Upper lobe of left lung (tissue), 6 donors: Measurements from ENCODE around the gene SYNE3. TPM values are rescaled to one million over a fixed set of nuclear protein-coding genes. Genes with fewer than 3 reads are reported as not detected.
A peak's percentile ranks its signal among the peaks of the same experiment; 100 is the strongest.

Experiments used
- ATAC-seq, 2 donors: fragments of 200-7000 bp; cut with Tn5 transposase; one replicate each; pipeline ENCODE4 v1.9.1; 2022; ENCODE audit warnings: mild to moderate bottlenecking in 2 of 2, moderate library complexity in 2 of 2; ENCODE audit not compliant: low FRiP score in 2 of 2
- DNase-seq, 2 donors: peaks; one replicate each; pipeline ENCODE4 v3.0.0-alpha.2; 2019 to 2020
- H3K27ac ChIP-seq, 4 donors: fragments of 200-600 bp; sonication (generic); one replicate each; pipeline ENCODE4 v1.5.1; 2016 to 2019
- H3K27me3 ChIP-seq, 4 donors: fragments of 200-600 bp; sonication (generic); one replicate each; pipeline ENCODE4 v1.5.1; 2017 to 2019
- H3K36me3 ChIP-seq, 4 donors: fragments of 200-600 bp; sonication (generic); one replicate each; pipeline ENCODE4 v1.5.1; 2016 to 2019
- H3K4me1 ChIP-seq, 4 donors: fragments of 200-600 bp; sonication (generic); one replicate each; pipeline ENCODE4 v1.5.1; 2018 to 2019
- H3K4me3 ChIP-seq, 4 donors: fragments of 200-600 bp; sonication (generic); one replicate each; pipeline ENCODE4 v1.5.1; 2017 to 2019; ENCODE audit warnings: mild to moderate bottlenecking in 2 of 4, moderate library complexity in 1 of 4
- H3K9me3 ChIP-seq, 4 donors: fragments of 200-600 bp; sonication (generic); one replicate each; pipeline ENCODE4 v1.5.1; 2018 to 2019
- EP300 ChIP-seq, 4 donors: sonication (generic); formaldehyde crosslinking; IDR thresholded peaks; one replicate each; pipeline ENCODE4 v1.5.1; 2017; ENCODE audit warnings: antibody characterized with exemption in 4 of 4, control low read depth in 2 of 4
- POLR2A ChIP-seq, 4 donors: fragments of 450-650 bp; IDR thresholded peaks; one replicate each; pipeline ENCODE4 v1.5.1; 2016 to 2017; ENCODE audit warnings: antibody characterized with exemption in 4 of 4, mild to moderate bottlenecking in 2 of 4
- POLR2AphosphoS5 ChIP-seq, 2 donors: sonication (generic); formaldehyde crosslinking; IDR thresholded peaks; one replicate each; pipeline ENCODE4 v1.5.1; 2017; ENCODE audit warnings: antibody characterized with exemption in 2 of 2
- WGBS, 2 donors: methylation state at CpG; one replicate each; pipeline ENCODE4 v1.1.5; 2017 to 2018; 5-methylcytosine and 5-hydroxymethylcytosine counted together
- total RNA-seq, 6 donors: library from RNA; depleted of rRNA in 4 of 6; stranded (reverse); fragments of >200 nt in 4 of 6; gene quantifications; one replicate each; pipeline versions ENCODE4 v1.1.0 to v1.2.1, GENCODE V29; 2016 to 2021
- TF ChIP-seq, protein P1 (sequence below), 6 experiments: fragments of 450-650 bp in 4 of 6; fragments of 200-600 bp in 2 of 6; sonication (generic) in 2 of 6; IDR thresholded peaks; one replicate each; pipeline ENCODE4 v1.5.1; 2016 to 2019; ENCODE audit warnings: antibody characterized with exemption in 6 of 6
- donor health status: DM: no; HTN: no; CAD: no; lungs with moderate emphysema.
- donor health status: DM: no; HTN: yes; CAD: no; lungs with severe emphysema.

Gene SYNE3
- total RNA-seq, 6 donors from 2014 or later, result 15.6 to 38.8 (median 19.0) TPM

DNA sequence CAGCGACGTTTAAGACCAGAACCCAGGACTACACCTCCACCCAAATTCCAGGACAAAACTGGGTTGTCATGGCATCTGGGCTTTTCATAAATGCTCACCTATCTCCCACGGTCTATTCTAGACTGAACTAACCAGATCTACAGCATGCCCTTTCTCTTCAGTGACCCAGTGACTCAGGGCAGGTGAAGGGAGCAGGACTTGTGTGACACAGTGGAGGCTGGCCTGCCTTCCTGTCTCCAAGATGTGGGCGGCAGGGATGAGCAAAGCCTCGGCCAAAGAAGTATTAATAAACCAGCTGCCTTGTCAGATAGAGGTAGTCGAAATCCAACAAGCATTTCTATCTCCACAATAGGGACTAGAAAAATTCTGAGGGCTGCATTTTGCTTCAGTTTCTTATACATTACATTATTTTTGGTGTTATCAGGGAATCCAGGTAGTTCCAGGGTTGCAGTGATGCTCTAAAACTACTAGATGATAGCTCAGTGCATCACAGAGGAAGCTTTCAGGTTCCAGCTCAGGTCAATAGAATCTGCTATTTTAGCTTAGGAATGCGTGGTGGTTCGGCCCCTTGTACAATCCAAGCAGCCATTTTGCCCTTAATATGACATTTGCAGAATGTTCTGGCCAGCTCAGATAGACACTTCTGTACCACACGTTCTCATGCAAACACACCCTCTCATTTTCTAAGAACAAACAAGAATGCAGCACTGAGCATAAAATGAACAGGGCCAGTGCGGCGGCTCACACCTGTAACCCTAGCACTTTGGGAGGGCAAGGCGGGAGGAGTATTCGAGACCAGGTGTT lies 14.2 kb upstream of the SYNE3 start:
- ATAC-seq, result no peak
- no peaks in the 10 kb centered on the region for H3K27me3 ChIP-seq
- TF ChIP-seq, protein P1, sequence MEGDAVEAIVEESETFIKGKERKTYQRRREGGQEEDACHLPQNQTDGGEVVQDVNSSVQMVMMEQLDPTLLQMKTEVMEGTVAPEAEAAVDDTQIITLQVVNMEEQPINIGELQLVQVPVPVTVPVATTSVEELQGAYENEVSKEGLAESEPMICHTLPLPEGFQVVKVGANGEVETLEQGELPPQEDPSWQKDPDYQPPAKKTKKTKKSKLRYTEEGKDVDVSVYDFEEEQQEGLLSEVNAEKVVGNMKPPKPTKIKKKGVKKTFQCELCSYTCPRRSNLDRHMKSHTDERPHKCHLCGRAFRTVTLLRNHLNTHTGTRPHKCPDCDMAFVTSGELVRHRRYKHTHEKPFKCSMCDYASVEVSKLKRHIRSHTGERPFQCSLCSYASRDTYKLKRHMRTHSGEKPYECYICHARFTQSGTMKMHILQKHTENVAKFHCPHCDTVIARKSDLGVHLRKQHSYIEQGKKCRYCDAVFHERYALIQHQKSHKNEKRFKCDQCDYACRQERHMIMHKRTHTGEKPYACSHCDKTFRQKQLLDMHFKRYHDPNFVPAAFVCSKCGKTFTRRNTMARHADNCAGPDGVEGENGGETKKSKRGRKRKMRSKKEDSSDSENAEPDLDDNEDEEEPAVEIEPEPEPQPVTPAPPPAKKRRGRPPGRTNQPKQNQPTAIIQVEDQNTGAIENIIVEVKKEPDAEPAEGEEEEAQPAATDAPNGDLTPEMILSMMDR (IDR thresholded peaks at IDR 0.05), result no peak
- TF ChIP-seq POLR2AphosphoS5 (IDR thresholded peaks at IDR 0.05), result peak in 1 of 2 donors; percentile 12
- H3K9me3 ChIP-seq, result no peaks in the 10 kb centered on the region
- H3K4me1 ChIP-seq, result peaks cover 49 to 62% (median 56%) of the 10 kb centered on the region in 4 donors
- H3K4me3 ChIP-seq, result no peak overlapping the region
- 77 to 80% methylated on average over 13 of the region's 13 CpGs for WGBS, 2 donors
- no peak for DNase-seq
- peaks cover 0 to 3% (median 0%) of the 10 kb centered on the region in 4 donors for H3K36me3 ChIP-seq
- H3K27ac ChIP-seq, result peak overlapping the region in 2 of 4 donors; percentile 18 to 59

DNA sequence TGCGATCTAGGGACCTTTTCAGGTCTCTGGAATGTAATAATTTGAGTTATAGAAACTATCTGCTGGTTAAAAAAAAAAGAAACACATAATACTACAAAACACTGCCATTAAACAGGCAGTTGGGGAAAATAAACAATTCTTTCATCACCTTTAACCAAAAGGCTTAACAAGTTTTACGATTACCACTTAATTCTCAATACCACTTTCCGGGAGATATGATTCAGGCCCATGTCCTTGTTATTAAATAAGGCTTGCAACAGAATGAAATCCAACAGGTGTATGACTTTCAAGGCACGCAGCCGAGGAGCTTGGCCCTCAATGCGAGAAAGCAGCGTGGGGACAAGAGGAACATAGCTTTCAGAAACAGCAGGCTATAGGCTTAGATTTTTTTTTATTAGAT lies 12.8 kb upstream of the SYNE3 start:
- H3K36me3 ChIP-seq, result peaks cover 0 to 3% (median 0%) of the 10 kb centered on the region in 4 donors
- H3K27ac ChIP-seq, result no peak overlapping the region
- no peaks in the 10 kb centered on the region for H3K27me3 ChIP-seq
- H3K4me1 ChIP-seq, result peaks cover 56 to 71% (median 61%) of the 10 kb centered on the region in 4 donors
- WGBS, 2 donors, result 82 to 88% methylated on average over 7 of the region's 7 CpGs
- DNase-seq, result no peak
- H3K9me3 ChIP-seq, result no peaks in the 10 kb centered on the region
- TF ChIP-seq EP300 (IDR thresholded peaks at IDR 0.05) (no peak), POLR2A (IDR thresholded peaks at IDR 0.05) (no peak), POLR2AphosphoS5 (IDR thresholded peaks at IDR 0.05) (no peak)
- TF ChIP-seq, protein P1 (IDR thresholded peaks at IDR 0.05), result no peak
- ATAC-seq, result no peak
- no peak overlapping the region for H3K4me3 ChIP-seq

DNA sequence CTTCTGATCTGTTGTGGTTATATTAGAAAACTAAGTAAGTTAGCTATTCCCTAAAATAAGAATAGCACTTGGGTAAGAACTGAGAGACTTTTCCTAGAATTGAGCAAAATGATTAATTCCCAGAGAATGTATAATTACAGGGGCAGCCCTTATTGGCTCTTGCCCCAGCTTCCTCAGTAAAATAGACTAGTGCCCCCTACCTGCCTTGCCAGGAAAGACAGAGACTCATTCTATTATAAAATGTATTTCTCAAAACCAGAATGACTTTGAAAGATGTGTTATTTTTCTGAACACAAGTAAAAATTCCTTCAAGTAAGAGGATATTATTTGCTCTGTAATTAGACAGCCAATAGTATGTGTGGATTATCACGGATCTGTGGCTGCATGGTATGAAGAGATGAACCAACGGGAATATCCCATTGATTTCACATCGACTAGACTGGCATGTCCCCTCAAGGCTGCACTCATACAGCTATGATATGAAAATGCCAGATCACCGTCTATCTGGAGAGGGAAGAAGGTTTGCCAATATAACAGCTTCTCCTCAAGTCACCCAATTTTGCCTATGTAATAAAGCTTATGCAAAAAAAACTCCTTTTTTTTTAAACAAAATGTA lies 11.0 kb upstream of the SYNE3 start:
- ATAC-seq (peak in 1 of 2 donors; percentile 89), DNase-seq (no peak)
- Histone ChIP-seq H3K27ac (peak overlapping the region in 3 of 4 donors; percentile 46 to 73 (median 58)), H3K4me1 (peaks cover 50 to 72% (median 62%) of the 10 kb centered on the region in 4 donors), H3K4me3 (no peak overlapping the region), H3K27me3 (no peaks in the 10 kb centered on the region), H3K36me3 (peaks cover 0 to 3% (median 0%) of the 10 kb centered on the region in 4 donors), H3K9me3 (no peaks in the 10 kb centered on the region)
- 51 to 61% methylated on average over 4 of the region's 4 CpGs for WGBS, 2 donors
- TF ChIP-seq POLR2A (IDR thresholded peaks at IDR 0.05), result no peak
- TF ChIP-seq EP300 (IDR thresholded peaks at IDR 0.05), result no peak
- TF ChIP-seq POLR2AphosphoS5 (IDR thresholded peaks at IDR 0.05), result peak in 1 of 2 donors; percentile 31
- TF ChIP-seq, protein P1 (IDR thresholded peaks at IDR 0.05), result peak; percentile 66 to 85 (median 80)

DNA sequence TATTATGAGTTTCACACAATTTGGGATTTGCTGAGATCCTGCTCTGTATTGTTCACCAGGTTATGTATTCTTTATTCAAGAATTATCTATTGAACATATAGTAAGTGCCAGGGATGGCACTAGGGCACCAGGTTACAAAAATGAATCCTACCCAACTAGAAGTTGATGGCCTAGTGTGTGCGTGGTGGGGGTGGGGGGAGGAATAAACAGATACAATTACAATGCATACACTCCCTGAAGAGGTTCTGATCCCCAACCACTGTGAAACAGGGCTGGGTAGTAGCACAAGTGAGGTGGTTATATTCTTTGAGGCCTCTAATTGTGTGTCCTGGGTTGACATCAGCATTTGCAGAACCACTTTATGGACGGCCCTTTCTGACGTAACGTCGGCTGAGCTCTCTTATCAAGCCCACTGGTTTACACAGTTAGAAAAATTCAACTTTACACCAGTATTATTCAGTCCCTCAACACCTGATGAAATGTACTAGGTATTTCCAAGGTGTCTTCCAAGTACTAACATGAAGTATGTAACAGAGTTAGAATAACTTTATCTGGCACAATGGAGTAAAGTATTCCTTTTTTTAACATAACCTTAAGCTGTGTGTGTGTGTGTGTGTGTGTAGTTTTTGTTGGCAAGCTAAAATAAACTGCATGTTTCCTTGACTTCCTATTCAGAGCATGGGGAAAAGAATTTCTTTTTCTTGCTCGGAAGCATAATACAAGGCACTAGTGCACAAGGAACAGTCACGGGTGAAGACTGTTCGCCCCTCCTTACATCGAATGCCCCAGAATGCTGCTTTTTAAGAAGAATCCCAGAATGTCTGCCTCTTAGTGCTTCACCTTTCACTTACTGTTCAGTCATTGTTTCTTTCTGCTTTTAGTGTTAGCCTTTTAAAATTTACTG lies 10.3 kb upstream of the SYNE3 start:
- peaks cover 42 to 64% (median 59%) of the 10 kb centered on the region in 4 donors for H3K4me1 ChIP-seq

More for the DNA sequence above, 10.3 kb upstream of the SYNE3 start:
- TF ChIP-seq POLR2AphosphoS5 (IDR thresholded peaks at IDR 0.05), result no peak
- TF ChIP-seq POLR2A (IDR thresholded peaks at IDR 0.05), result no peak
- no peak for TF ChIP-seq EP300 (IDR thresholded peaks at IDR 0.05)
- TF ChIP-seq, protein P1 (IDR thresholded peaks at IDR 0.05), result no peak
- no peaks in the 10 kb centered on the region for H3K9me3 ChIP-seq
- ATAC-seq (peak in 1 of 2 donors; percentile 64), DNase-seq (no peak)
- peaks cover 0 to 3% (median 0%) of the 10 kb centered on the region in 4 donors for H3K36me3 ChIP-seq
- H3K4me3 ChIP-seq, result no peak overlapping the region
- 24 to 26% methylated on average over 9 of the region's 9 CpGs for WGBS, 2 donors
- peak overlapping the region in 3 of 4 donors; percentile 58 to 73 (median 73) for H3K27ac ChIP-seq
- no peaks in the 10 kb centered on the region for H3K27me3 ChIP-seq
